OCI-LY7 (cell line): ENCODE data around the gene SNX10. TPM values are rescaled to one million over a fixed set of nuclear protein-coding genes. Genes with fewer than 3 reads are reported as not detected.

Experiments used
- BruUV-seq: library from RNA; stranded (reverse); fragments of 400-500 nt; replicated peaks from 2 replicates; lab custom pipeline; 2021; lab: Mats Ljungman, UMichigan
- CTCF ChIA-PET: fragments of 300-600 bp; sonication (Branson Sonifier 250); formaldehyde crosslinking; loops from one replicate; lab custom pipeline; 2022; ENCODE audit warnings: antibody characterized with exemption; ENCODE audit not compliant: unreplicated experiment; lab: Charles Lee
- POLR2A ChIA-PET: fragments of 300-600 bp; sonication (Branson Sonifier 250); formaldehyde crosslinking; loops from one replicate; lab custom pipeline; 2022; ENCODE audit warnings: antibody characterized with exemption; lab: Charles Lee
- DNase-seq: peaks from one replicate; pipeline ENCODE4 v3.0.0-alpha.2; 2015; ENCODE audit warnings: low spot score
- H2AFZ ChIP-seq: fragments of 200-600 bp; sonication (generic), shearing (Covaris generic); 2 replicates; pipeline ENCODE4 v1.6.1; 2014; ENCODE audit warnings: mild to moderate bottlenecking, antibody characterized with exemption, low read length, moderate library complexity
- H3K27ac ChIP-seq: fragments of 200-600 bp; sonication (generic); 2 replicates; pipeline ENCODE4 v1.5.1; 2014; ENCODE audit warnings: mixed run types, low read depth, mild to moderate bottlenecking, moderate library complexity, low read length, inconsistent platforms; ENCODE audit not compliant: poor library complexity, severe bottlenecking
- H3K36me3 ChIP-seq: fragments of 200-600 bp; sonication (generic); 2 replicates; pipeline ENCODE4 v1.6.1; 2014; ENCODE audit warnings: mild to moderate bottlenecking, antibody characterized with exemption, low read length, moderate library complexity, mixed read lengths; ENCODE audit not compliant: insufficient read depth
- H3K4me1 ChIP-seq: fragments of 200-600 bp; sonication (generic); 2 replicates; pipeline ENCODE4 v1.5.1; 2014; ENCODE audit warnings: mild to moderate bottlenecking, low read length; ENCODE audit not compliant: insufficient read depth, poor library complexity, severe bottlenecking
- H3K4me2 ChIP-seq: fragments of 200-600 bp; sonication (generic); 2 replicates; pipeline ENCODE4 v1.6.1; 2014; ENCODE audit warnings: mild to moderate bottlenecking, low read length
- H3K4me3 ChIP-seq: fragments of 200-600 bp; sonication (generic); 2 replicates; pipeline ENCODE4 v1.5.1; 2014; ENCODE audit warnings: mild to moderate bottlenecking, low read depth, low read length; ENCODE audit not compliant: poor library complexity, severe bottlenecking
- H3K79me2 ChIP-seq: fragments of 200-600 bp; sonication (generic); 2 replicates; pipeline ENCODE4 v1.6.1; 2016; ENCODE audit warnings: low read depth, mild to moderate bottlenecking, low read length, moderate library complexity, mixed read lengths; ENCODE audit not compliant: insufficient read depth
- H3K9me2 ChIP-seq: fragments of 200-600 bp; sonication (generic); 2 replicates; pipeline ENCODE4 v1.6.1; 2016; ENCODE audit warnings: mild to moderate bottlenecking, low read length, mixed read lengths; ENCODE audit not compliant: insufficient read depth
- H3K9me3 ChIP-seq: fragments of 200-600 bp; sonication (generic); 2 replicates; pipeline ENCODE4 v1.6.1; 2014; ENCODE audit warnings: mild to moderate bottlenecking, mixed run types, low read length, mixed read lengths
- H4K20me1 ChIP-seq: fragments of 200-600 bp; sonication (generic); 2 replicates; pipeline ENCODE4 v1.6.1; 2014; ENCODE audit warnings: mild to moderate bottlenecking, antibody characterized with exemption, low read length, moderate library complexity, mixed read lengths; ENCODE audit not compliant: insufficient read depth
- EZH2phosphoT487 ChIP-seq: fragments of 200-600 bp; sonication (generic); IDR thresholded peaks from 2 replicates; pipeline ENCODE4 v1.6.1; 2018; ENCODE audit warnings: low read depth, borderline replicate concordance, mild to moderate bottlenecking, mixed run types, antibody characterized with exemption, low read length, moderate library complexity, mixed read lengths
- intact Hi-C: fragments of 100-400 bp; cut with micrococcal nuclease; formaldehyde crosslinking; loops from one replicate; pipeline ENCODE4 v1.10.0; 2022; ENCODE audit not compliant: unreplicated experiment
- total RNA-seq, 2 experiments: library from RNA; depleted of rRNA in 1 of 2; stranded (reverse); fragments of >200 nt in 1 of 2; shearing (Covaris generic) in 1 of 2; gene quantifications; 2 replicates each; pipeline ENCODE4 v1.2.3, GENCODE V29; 2014 to 2022
- TF ChIP-seq, protein P1 (sequence below): fragments of 200-600 bp; sonication (generic); conservative IDR thresholded peaks from 2 replicates; pipeline ENCODE4 v1.5.1; 2014; ENCODE audit warnings: mild to moderate bottlenecking, antibody characterized with exemption, low read length, moderate library complexity, mixed read lengths

The SNX10 gene
- total RNA-seq, 2 experiments from 2014 or later, result 14.3 to 32.9 TPM

DNA sequence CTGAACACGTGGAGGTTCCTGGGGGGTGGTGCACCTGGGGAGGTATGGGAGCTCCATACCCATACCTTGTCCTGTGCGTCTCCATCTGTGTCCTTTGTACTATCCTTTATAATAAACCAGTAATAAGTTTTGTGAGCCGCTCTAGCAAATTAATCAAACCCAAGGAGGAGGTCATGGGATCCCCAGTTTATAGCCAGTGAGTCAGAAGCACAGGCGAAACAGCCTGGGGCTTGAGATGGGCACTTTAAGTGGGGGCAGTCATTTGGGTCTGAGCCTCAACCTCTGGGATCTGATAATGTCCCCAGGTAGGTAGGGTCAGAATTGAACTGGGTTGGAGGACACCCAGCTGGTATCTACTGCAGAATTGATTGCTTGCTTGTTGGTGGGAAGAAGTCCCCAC lies 16.9 kb downstream of the SNX10 start:
- Histone ChIP-seq H3K4me3 (no peak overlapping the region), H3K9me2 (no peaks in the 10 kb centered on the region), H4K20me1 (no peaks in the 10 kb centered on the region), H3K9me3 (no peaks in the 10 kb centered on the region), H3K27ac (no peak overlapping the region), H3K4me2 (no peak overlapping the region), H2AFZ (no peak overlapping the region), H3K4me1 (peaks cover 24% of the 10 kb centered on the region), H3K36me3 (peaks cover 40% of the 10 kb centered on the region), H3K79me2 (no peaks in the 10 kb centered on the region)
- no TSS peak for BruUV-seq
- DNase-seq, result no peak
- ChIA-PET CTCF (no interaction called here), POLR2A (no interaction called here)
- intact Hi-C loops, result no loop called here
- TF ChIP-seq, protein P1, sequence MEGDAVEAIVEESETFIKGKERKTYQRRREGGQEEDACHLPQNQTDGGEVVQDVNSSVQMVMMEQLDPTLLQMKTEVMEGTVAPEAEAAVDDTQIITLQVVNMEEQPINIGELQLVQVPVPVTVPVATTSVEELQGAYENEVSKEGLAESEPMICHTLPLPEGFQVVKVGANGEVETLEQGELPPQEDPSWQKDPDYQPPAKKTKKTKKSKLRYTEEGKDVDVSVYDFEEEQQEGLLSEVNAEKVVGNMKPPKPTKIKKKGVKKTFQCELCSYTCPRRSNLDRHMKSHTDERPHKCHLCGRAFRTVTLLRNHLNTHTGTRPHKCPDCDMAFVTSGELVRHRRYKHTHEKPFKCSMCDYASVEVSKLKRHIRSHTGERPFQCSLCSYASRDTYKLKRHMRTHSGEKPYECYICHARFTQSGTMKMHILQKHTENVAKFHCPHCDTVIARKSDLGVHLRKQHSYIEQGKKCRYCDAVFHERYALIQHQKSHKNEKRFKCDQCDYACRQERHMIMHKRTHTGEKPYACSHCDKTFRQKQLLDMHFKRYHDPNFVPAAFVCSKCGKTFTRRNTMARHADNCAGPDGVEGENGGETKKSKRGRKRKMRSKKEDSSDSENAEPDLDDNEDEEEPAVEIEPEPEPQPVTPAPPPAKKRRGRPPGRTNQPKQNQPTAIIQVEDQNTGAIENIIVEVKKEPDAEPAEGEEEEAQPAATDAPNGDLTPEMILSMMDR, result no peak
- TF ChIP-seq EZH2phosphoT487, result no peak

- Histone ChIP-seq H3K4me1 (peaks cover 29% of the 10 kb centered on the region), H3K9me3 (no peaks in the 10 kb centered on the region), H3K4me2 (no peak overlapping the region), H3K9me2 (no peaks in the 10 kb centered on the region), H3K79me2 (no peaks in the 10 kb centered on the region), H2AFZ (no peak overlapping the region), H4K20me1 (no peaks in the 10 kb centered on the region), H3K36me3 (peaks cover 44% of the 10 kb centered on the region), H3K4me3 (no peak overlapping the region), H3K27ac (no peak overlapping the region)
- intact Hi-C loops, result no loop called here
- ChIA-PET CTCF (no interaction called here), POLR2A (interaction anchor here (0.7 kb wide), 1 partner anchor 72 kb away, joined by 4 read pairs; no protein-coding TSS in a partner anchor)
- DNase-seq, result no peak
- BruUV-seq, result no TSS peak
- TF ChIP-seq, protein P1, result no peak
- TF ChIP-seq EZH2phosphoT487, result no peak
Measured at GRCh38 chr7:26309089-26309488, 17.4 kb downstream of the SNX10 start.

DNA sequence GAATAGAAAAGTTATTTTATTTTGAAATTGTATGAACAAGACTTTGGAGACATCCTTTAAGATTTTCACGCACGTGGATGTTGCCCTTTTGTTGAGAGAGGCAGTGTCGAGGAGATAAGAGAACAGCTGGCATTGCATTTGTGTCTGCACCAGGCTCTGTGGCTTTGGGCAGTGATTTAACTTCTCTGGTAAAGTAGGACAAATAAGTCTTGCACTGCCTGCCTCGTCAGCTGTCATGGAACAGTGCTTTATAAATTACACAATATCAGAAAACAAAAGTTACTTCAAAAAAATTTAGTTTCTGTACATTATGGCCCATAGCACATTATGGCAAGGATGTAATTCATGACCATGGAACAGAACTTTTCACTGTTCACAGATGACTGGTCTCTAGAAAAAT lies 20.1 kb downstream of the SNX10 start:
- H3K79me2 ChIP-seq, result peaks cover 17% of the 10 kb centered on the region; the same call in 1 of the 2 replicates
- BruUV-seq, result no TSS peak
- no peak overlapping the region for H3K4me3 ChIP-seq
- no peaks in the 10 kb centered on the region for H4K20me1 ChIP-seq
- POLR2A ChIA-PET, result no interaction called here
- H3K4me1 ChIP-seq, result peaks cover 26% of the 10 kb centered on the region
- no peak for DNase-seq
- no peaks in the 10 kb centered on the region for H3K9me3 ChIP-seq
- no peak overlapping the region for H3K27ac ChIP-seq
- peaks cover 35% of the 10 kb centered on the region for H3K36me3 ChIP-seq
- no peaks in the 10 kb centered on the region for H3K9me2 ChIP-seq
- intact Hi-C loops, result no loop called here
- H2AFZ ChIP-seq, result no peak overlapping the region
- H3K4me2 ChIP-seq, result no peak overlapping the region
- no peak for TF ChIP-seq EZH2phosphoT487
- TF ChIP-seq, protein P1, result no peak
- CTCF ChIA-PET, result no interaction called here
